NCI-H1048 (cell line): ENCODE results near the gene C11orf86.

Source experiments
- DNase-seq: peaks from one replicate; lab custom pipeline; 2025; lab: John Stamatoyannopoulos, UW

The C11orf86 gene

DNA sequence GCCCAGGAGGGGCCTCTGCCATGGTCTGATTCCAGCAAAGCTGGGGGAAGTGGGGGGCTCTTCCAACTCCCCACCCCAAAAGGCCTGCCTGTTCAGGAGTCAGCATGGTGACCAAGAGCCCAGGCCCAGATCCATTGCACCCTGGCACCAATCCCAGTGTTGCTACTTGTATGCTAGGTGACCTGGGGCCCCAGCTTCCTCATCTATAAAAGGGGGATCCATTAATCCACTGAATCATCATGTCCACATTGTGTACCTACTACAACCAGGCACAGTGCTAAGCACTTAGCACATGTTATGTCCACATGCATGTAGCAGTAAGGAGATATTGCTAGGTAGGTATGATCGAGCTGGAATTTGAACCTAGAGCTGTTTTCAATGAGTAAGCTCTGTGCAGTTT lies 49.9 kb downstream of the C11orf86 start:
- DNase-seq = no peak

DNA sequence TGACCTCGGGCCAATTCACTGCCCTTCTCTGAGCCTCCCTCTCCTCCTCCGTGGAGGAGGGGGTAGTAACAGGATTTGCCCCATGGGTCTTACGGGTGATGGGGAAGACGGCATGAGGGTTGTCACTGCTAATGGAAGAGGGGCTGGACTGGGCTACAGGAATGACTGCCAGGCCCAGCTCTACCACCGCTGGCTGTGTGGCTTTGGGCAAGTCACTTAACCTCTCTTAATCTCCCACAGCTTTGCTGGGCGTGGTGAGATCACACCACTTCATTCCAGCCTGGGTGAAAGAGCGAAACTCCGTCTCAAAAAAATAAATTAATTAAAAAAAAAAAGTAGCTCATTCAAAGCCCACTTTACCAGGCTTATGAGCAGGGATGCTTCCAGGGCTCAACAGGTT lies 50.6 kb downstream of the C11orf86 start:
- no peak for DNase-seq
